Stomach (tissue), 4 donors: ENCODE results near the gene ZNF398.

ENCODE experiments used
- CTCF ChIP-seq, 7 experiments: fragments of 450-650 bp in 4 of 7; fragments of 200-600 bp in 3 of 7; sonication (generic) in 3 of 7; IDR thresholded peaks; one replicate each; pipeline ENCODE4 v1.5.1; 2016 to 2019; ENCODE audit warnings: antibody characterized with exemption in 7 of 7, control low read depth in 2 of 7, mild to moderate bottlenecking in 1 of 7
- EP300 ChIP-seq: sonication (generic); formaldehyde crosslinking; IDR thresholded peaks from one replicate; pipeline ENCODE4 v1.6.1; 2017; ENCODE audit warnings: antibody characterized with exemption
- POLR2AphosphoS5 ChIP-seq, 3 donors: sonication (generic); formaldehyde crosslinking; IDR thresholded peaks; one replicate each; pipeline ENCODE4 v1.6.1; 2016; ENCODE audit warnings: antibody characterized with exemption in 3 of 3

GRCh38 chr7:149191851-149192250 lies 44.6 kb downstream of the ZNF398 start:
- TF ChIP-seq CTCF (IDR thresholded peaks at IDR 0.05) (no peak), EP300 (no peak), POLR2AphosphoS5 (IDR thresholded peaks at IDR 0.05) (no peak)
